KOPT-K1 (cell line): ENCODE results near the gene RALGAPA2.

ENCODE experiments used
- H3K27ac ChIP-seq: fragments of 200-600 bp; sonication (generic); 2 replicates; pipeline ENCODE4 v1.5.1; 2016; ENCODE audit warnings: antibody characterized with exemption, mild to moderate bottlenecking, low read depth, low read length; ENCODE audit not compliant: poor library complexity, severe bottlenecking
- H3K36me3 ChIP-seq: fragments of 200-600 bp; sonication (generic); 2 replicates; pipeline ENCODE4 v1.5.1; 2017; ENCODE audit warnings: antibody characterized with exemption, mild to moderate bottlenecking, low read length, moderate library complexity; ENCODE audit not compliant: insufficient read depth
- H3K9me3 ChIP-seq: fragments of 200-600 bp; sonication (generic); 2 replicates; pipeline ENCODE4 v1.5.1; 2017; ENCODE audit warnings: antibody characterized with exemption, low read length, mild to moderate bottlenecking; ENCODE audit not compliant: insufficient read depth, poor library complexity, severe bottlenecking

The RALGAPA2 gene

DNA sequence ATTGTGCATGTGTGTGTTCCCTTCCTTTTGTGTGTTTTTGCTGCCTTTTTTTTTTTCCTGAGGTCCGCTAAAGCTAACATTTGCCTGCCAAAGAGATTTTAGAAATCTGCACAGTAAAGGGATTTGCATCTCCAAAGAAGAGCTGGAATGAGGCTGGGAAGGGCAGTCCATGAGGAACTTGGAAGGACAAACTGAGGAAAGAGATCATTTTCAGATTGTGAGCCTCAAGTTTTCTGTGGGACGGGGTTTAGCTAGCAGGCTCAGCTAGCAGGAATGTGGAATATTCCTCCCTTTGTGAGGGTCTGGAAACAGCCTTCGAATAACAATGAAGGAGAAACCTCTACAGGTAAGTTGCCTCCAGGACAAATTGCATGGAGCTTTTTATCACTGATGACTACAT lies 340.8 kb downstream of the RALGAPA2 start:
- H3K36me3 ChIP-seq: no peaks in the 10 kb centered on the region
- no peak overlapping the region for H3K27ac ChIP-seq

DNA sequence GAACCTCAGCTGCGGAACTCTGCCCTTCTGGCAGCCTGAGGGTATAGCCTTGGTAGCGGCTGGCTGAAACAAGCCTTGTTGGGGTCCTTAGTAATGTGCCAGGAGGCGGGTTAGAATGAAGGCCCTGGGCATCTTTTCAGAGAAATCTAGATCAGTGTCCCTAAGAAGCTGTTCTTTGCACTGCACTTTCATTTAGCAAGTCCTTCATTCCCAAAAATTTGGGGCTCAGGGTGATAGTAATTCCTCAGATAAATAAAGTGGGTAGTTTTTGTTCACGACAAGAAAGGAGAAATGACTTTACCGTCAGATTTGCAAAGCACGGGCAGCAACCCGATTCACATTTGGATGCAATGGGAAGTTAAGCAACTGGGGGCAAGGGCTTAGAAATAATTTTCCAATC lies 341.4 kb downstream of the RALGAPA2 start:
- no peak overlapping the region for H3K27ac ChIP-seq
- H3K9me3 ChIP-seq: peaks cover 17% of the 10 kb centered on the region
- H3K36me3 ChIP-seq: no peaks in the 10 kb centered on the region

More for the DNA sequence above, 340.8 kb downstream of the RALGAPA2 start:
- peaks cover 16% of the 10 kb centered on the region for H3K9me3 ChIP-seq

DNA sequence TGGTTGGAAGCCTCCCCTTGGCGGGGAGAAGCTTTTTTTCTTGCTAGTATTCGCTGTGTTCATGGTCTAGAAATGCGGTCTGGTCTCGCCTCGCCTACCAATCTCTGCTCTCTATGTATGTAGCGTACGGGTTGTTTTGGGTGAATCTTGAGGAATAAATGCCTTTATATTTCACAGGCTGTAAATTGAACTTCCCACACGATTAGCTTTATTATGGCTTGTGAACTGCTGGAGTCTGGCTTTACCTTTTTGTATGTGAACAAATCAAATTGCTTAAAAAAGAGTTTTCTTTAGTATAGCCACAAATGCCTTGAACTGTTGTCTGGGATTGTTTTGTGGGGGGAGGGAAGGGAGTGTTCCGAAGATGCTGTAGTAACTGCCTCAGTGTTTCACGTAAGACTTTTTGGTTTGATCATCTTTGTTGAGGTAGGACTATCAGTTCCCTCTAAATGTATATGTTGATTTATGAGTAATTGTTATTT lies 342.3 kb downstream of the RALGAPA2 start:
- peaks cover 22% of the 10 kb centered on the region for H3K9me3 ChIP-seq
- H3K36me3 ChIP-seq: no peaks in the 10 kb centered on the region
- H3K27ac ChIP-seq: no peak overlapping the region

DNA sequence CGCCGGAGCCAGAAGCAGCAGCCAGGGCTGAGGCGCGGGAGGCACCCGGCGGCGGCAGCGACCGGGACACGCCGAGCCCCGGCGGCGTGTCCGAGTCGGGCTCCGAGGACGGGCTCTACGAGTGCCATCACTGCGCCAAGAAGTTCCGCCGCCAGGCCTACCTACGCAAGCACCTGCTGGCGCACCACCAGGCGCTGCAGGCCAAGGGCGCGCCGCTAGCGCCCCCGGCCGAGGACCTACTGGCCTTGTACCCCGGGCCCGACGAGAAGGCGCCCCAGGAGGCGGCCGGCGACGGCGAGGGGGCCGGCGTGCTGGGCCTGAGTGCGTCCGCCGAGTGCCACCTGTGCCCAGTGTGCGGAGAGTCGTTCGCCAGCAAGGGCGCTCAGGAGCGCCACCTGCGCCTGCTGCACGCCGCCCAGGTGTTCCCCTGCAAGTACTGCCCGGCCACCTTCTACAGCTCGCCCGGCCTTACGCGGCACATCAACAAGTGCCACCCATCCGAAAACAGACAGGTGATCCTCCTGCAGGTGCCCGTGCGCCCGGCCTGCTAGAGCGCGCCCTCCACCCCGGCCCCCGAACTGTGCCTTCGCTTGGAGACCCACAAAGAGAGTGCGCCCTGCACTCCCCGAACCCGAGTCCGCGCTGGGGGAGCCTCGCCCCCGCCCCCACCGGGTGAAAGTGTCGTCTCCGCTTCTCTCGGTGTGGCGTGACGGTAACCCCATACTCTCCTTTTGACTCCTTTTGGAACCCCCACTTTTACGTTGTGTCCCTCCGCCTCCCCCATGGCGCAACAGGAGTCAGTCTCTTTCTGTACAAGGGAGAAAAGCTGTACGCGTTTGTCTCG lies 343.0 kb downstream of the RALGAPA2 start:
- Histone ChIP-seq H3K36me3 (no peaks in the 10 kb centered on the region), H3K27ac (no peak overlapping the region), H3K9me3 (peaks cover 29% of the 10 kb centered on the region)

DNA sequence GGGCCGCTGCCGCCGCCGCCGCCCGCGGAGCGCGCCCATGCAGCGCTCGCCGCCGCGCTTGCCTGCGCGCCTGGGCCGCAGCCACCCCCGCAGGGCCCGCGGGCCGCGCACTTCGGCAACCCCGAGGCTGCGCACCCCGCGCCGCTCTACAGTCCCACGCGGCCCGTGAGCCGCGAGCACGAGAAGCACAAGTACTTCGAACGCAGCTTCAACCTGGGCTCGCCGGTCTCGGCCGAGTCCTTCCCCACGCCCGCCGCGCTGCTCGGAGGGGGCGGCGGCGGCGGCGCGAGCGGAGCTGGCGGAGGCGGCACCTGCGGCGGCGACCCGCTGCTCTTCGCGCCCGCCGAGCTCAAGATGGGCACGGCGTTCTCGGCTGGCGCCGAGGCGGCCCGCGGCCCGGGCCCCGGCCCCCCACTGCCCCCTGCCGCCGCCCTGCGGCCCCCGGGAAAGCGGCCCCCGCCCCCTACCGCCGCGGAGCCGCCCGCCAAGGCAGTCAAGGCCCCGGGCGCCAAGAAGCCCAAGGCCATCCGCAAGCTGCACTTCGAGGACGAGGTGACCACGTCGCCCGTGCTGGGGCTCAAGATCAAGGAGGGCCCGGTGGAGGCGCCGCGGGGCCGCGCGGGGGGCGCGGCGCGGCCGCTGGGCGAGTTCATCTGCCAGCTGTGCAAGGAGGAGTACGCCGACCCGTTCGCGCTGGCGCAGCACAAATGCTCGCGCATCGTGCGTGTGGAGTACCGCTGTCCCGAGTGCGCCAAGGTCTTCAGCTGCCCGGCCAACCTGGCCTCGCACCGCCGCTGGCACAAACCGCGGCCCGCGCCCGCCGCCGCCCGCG lies 343.8 kb downstream of the RALGAPA2 start:
- Histone ChIP-seq H3K9me3 (peaks cover 36% of the 10 kb centered on the region), H3K27ac (no peak overlapping the region), H3K36me3 (no peaks in the 10 kb centered on the region)

DNA sequence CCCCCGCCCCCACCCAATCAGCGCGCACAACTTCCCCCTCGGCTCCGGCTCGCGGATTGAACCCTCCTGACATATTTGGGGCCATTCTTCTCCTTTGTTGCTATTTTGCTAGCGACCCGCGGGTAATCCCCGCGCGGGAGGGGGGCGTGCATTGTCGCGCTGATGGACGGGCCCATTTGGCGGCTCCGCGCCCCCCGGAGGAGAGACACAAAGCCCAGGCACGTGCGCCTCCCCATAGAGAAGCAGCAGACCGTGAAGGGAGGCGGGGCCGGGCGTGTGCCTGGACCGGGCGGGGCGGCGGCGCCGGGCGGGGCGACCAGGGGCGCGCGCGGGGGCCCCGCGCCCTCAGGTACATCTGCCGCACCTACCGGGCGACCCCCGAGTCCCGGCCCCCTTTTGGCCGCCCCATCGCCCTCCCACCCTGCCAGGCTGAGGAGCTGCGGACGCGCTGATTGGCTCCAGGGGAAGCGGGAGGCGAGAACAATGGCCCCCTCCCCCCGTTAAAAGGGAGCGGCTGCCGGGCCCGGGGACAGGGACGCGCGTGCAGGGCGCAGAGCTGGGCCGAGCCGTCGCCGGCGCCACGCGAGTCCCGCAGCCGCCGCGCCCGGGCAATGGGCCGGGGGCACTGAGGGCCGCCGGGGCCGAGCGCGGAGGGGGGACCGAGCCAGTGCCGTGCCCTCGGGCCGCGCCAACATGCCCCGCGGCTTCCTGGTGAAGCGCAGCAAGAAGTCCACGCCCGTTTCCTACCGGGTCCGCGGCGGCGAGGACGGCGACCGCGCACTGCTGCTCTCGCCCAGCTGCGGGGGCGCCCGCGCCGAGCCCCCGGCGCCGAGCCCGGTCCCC lies 344.6 kb downstream of the RALGAPA2 start, which contains the start of gene INSM1:
TSS of gene INSM1 (plus strand) at position 530 of the 843 bp plus-strand sequence. CDS start at position 694, 164 bp downstream.
- Histone ChIP-seq H3K27ac (no peak within 1 kb of the TSS), H3K9me3 (peaks cover 36% of the 10 kb centered on the region), H3K36me3 (no peaks in the 10 kb centered on the region)

DNA sequence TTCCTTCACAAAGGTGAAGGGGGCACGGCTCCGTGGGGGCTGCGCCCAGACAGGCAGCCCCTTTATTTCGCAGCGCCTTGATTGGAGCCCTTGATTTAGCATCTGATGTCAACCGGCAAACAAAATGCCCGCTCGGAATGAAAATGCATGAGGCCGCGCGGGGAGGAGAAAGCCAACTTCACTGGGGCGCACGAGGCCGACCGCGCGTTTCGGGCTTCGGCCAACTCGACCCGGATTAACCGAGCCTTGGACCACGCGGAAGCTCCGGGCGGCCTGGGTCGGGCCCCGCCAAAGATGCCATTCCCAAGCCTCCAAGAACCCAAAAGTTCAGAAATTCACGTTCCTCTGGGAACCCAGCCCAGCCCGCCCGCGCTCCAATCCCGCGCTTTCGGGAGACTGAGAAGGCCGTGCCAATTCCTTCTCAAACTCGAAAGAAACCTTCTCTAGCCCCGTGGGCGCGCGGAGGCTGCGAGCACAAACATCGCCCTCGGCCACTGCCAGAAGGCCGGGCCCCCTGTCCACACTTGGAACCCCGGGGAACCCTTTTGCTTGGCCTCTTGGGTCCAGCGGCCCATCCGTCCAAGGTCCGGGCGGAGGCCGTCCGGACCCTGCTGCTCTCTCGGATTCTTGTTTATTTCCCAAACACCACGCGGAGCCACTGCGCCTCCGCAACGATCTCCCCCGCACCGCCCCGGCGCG lies 345.4 kb downstream of the RALGAPA2 start:
- Histone ChIP-seq H3K27ac (no peak overlapping the region), H3K36me3 (no peaks in the 10 kb centered on the region), H3K9me3 (peaks cover 36% of the 10 kb centered on the region)

DNA sequence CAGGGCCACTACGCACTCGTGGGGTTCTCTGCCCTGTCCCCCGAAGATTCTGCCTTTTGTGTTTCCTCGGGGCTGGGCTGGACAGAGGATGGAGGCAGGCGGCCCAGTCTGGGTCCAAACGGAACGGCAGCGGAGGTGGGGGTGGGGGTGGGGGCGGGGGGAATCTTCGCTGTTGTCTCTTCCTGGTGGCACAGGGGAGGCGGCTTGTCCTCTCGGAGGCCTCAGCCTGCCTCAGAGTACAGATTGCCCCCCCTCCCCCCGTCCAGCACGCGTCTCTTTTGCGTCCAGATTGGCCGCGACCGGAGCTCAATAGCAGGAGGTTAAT lies 345.9 kb downstream of the RALGAPA2 start:
- Histone ChIP-seq H3K9me3 (peaks cover 36% of the 10 kb centered on the region), H3K27ac (no peak overlapping the region), H3K36me3 (no peaks in the 10 kb centered on the region)

DNA sequence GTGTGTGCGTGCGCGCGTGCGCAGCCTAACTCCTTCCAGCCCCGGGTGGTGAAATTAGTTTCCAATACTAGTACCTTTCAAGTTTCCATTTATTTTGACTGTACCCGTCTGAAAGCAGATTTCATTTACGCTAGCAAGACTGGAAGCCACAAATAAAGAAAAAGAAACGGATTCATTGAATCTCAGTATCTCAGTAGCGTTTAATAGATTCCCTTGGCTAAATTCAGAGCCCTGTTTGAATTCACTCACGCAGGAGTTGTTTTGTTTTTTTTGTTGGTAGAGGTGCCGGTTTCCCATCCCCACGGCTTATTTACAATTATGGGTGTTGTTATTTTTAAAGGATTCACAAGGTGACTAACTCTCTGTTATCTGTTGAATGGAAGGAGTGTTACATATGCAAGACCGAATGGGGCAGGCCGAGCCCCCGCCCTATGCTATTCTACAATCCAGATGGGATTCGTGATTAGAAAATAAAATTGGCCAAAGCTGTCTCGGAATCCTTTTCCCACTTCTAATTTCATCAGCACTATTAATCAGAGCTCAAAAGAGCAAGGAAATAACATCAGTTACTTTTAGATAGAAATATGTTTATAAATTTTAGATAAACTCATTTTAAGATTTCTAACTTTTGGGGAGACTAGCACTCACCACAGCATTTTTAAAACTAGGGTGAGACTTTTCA lies 346.8 kb downstream of the RALGAPA2 start:
- H3K27ac ChIP-seq: no peak overlapping the region
- peaks cover 36% of the 10 kb centered on the region for H3K9me3 ChIP-seq
- H3K36me3 ChIP-seq: no peaks in the 10 kb centered on the region

DNA sequence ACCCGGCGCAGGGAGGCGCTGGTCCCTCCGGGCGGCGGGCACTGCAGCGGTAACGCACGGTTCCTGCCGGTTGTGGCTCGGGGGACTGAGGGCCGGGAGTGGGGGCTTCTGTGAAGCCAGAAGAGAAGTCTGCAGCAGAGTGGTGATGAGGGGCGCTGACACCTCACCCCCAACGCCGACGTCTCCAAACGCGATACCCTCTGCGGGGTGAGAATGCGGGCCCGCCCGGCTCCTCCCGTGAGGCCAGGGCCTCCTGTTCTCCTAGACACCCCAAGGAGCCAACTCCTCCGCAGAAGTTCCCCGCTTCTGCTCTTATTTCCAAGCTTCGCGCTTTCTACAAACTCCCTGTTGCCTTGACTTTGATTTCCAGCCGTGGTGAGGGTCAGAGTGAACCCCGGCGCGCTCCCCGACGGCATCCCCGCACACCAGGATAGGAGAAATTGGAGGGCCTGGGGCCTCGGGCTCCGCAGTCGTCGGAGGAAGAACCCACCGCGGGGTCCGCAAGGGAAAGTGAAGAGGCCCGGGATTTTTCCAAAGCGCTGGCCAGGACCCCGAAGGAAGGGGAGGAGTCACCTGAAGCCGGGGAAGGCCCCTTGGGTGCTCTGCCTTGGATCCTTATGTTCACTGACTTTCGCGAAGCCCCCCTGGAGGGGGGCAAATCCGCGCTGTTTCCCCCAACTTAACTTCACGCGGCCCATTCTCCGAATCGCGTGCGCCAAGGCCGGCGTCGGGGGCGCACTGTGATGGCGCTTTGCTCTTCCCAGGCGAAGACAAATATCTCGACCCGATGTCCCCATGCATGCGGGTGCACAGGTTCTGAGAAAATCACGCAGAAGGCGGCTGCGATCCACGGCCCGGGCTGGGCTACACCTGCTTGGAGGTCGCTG lies 347.6 kb downstream of the RALGAPA2 start:
- no peak overlapping the region for H3K27ac ChIP-seq
- H3K36me3 ChIP-seq: no peaks in the 10 kb centered on the region
- H3K9me3 ChIP-seq: peaks cover 33% of the 10 kb centered on the region

DNA sequence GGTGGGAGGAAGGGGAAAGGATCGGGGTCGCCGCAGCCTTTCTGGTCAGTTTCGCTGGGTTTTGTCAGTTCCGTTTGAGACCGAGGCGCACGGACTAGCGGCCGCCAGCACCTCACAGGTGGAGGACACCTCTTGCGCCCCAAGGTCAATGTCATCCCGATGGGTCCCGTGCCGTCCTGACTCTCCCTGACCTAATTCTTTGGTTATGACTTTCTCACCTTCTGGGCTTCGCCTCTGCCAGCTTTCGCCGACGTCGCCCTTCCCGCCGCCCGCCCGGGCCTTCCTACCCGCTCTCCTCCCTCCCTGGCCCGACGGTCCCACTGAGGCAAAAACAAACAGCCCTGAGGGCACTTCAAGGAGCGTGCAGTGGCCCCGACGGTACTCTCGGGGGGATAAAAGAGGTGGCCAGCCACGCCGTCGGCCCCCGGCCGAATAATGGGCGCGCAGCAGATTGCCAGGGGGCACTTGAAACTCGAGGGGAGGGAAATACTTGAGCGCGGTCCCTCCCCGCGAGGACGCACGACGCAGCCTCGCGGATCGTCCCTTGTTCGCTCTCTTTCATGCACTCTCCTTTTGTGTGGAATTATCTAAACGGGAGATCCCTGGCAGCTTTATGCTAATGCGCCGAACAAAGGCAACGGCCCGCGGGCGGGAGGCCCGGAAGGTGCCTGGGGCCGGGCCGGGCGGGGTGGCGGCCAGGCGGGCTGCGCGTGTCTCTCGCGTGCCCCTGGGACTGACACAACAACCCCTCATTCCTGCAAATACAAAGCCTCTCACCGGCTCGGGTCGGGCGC lies 348.4 kb downstream of the RALGAPA2 start:
- no peaks in the 10 kb centered on the region for H3K36me3 ChIP-seq
- peaks cover 31% of the 10 kb centered on the region for H3K9me3 ChIP-seq
- H3K27ac ChIP-seq: no peak overlapping the region

DNA sequence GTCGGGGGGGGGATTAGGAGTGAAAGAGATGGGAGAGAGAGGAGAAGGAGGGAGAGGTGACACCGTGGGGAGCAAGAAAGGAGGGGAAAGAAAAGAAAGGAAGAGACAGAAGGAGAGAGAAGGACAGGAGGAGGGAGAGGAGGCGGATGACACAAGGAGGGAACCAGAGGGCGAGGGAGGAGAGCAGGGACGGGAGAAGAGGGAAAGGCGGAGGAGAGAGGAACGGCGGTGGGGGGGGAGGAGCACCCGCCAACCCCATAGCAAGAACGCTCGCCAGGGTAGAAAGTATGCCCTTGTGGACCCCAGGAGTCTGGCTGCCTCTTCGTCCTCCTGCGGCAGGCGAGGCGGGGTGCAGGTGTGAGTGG lies 349.0 kb downstream of the RALGAPA2 start:
- Histone ChIP-seq H3K9me3 (peaks cover 31% of the 10 kb centered on the region), H3K27ac (no peak overlapping the region), H3K36me3 (no peaks in the 10 kb centered on the region)
